KBM-7 (cell line): ENCODE results near the gene MCOLN2.
"Not testable (repeated sequence)": the region's sequence is repeated elsewhere in the genome, so short reads cannot be mapped to it uniquely, and the experiment has no call there.

Source experiments
- DNase-seq: peaks from one replicate; pipeline ENCODE4 v3.0.0-alpha.2; 2015
- in situ Hi-C: fragments of 300-500 bp; cut with MboI; formaldehyde crosslinking; loops from 2 replicates; pipeline ENCODE4 v1.14.3; 2020; ENCODE audit warnings: low sequenced_read_pairs, low pct_unique_long_range_greater_than_20kb, mixed read lengths

MCOLN2 gene

GRCh38 chr1:84918726-84919336, 78.1 kb downstream of the MCOLN2 start:
- DNase-seq, result no peak
- in situ Hi-C loops, result no loop called here

DNA sequence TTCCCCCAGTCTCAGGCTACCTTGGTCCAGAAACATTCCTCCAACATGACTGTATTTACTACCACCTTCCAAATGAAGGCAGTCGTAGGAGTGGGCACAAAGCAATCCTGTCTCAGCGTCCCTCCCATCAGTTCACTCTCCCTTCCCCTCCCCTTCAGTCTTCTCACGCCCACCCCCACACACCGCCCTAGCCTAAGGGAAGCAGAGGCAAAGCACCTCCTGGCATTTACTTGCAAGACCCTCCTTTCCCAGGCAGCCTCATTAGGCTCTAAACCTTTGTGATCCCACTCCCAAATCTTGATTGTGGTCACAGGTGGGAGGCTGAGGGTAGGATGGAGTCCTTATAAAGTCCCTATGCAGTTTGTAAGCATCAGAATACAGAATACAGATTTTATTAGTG, 80.0 kb downstream of the MCOLN2 start:
- in situ Hi-C loops, result no loop called here

GRCh38 chr1:84913555-84913892, 83.4 kb downstream of the MCOLN2 start:
- in situ Hi-C loops, result no loop called here
- peak; percentile 23 for DNase-seq

More for the DNA sequence above, 80.0 kb downstream of the MCOLN2 start:
- DNase-seq, result no peak

DNA sequence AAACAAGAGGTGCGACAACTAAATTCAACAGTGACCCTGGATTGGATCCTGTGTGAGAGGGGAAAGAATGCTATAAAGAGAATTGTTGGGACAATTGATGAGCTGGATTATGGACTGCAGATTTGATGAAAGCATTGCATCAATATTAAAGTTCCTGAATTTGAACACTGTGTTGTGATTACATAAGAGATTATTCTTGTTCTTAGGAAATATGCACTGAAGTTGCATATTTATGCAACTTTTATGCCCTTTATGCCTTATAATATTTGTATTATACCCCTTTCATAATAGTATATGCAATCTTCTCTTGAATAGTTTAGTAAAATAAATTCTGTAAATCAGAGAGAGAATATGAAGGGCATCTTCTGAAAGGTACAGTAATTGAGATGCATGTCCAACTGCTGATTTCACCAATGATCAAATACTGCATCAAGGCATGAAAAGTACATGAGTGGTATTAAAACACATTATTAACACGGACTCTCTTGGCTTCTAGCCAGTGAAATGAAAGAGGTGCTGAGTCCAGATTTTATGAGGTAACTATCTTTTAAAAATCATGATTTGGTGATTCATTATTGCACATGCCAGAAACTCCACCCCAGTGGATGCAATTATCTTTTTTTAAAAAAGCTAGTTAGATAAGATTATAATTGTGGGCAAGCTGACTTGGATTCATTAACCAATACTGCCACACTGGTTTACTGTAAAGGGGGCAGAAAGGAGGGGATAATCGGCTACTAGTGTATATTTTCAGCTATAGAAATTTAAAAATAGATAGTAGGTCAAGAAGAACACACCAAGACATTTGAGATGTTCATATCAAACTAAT, 84.0 kb downstream of the MCOLN2 start:
- no peak for DNase-seq
- in situ Hi-C loops, result no loop called here

DNA sequence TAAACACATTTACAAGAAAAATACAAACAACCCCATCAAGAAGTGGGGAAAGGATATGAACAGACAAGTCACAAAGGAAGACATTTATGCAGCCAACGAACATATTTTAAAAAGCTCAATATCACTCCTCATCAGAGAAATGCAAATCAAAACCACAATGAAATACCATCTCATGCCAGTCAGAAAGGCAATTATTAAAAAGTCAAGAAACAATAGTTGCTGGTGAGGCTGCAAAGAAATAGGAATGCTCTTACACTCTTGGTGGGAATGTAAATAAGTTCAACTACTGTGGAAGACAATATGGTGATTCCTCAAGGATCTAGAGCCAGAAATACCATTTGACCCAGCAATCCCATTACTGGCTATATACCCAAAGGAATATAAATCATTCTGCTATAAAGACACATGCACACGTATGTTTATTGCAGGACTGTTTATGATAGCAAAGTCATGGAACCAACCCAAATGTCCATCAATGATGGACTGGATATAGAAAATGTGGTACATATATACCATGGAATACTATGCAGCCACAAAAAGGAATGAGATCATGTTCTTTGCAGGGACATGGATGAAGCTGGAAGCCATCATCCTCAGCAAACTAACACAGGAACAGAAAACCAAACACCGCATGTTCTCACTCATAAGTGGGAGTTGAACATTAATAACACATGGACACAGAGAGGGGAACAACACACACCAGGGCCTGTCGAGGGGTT, 88.0 kb downstream of the MCOLN2 start:
- DNase-seq, in situ Hi-C loops: not testable (repeated sequence)

GRCh38 chr1:84907095-84907827, 89.7 kb downstream of the MCOLN2 start:
- DNase-seq, result no peak
- in situ Hi-C loops, result no loop called here

- in situ Hi-C loops, result not testable (repeated sequence)
These were observed 94.2 kb downstream of the MCOLN2 start for GRCh38 chr1:84902727-84903126.

GRCh38 chr1:84899969-84900368, 96.9 kb downstream of the MCOLN2 start:
- in situ Hi-C loops, result no loop called here
- DNase-seq, result no peak

More at GRCh38 chr1:84902727-84903126, 94.2 kb downstream of the MCOLN2 start:
- DNase-seq, result not testable (repeated sequence)

DNA sequence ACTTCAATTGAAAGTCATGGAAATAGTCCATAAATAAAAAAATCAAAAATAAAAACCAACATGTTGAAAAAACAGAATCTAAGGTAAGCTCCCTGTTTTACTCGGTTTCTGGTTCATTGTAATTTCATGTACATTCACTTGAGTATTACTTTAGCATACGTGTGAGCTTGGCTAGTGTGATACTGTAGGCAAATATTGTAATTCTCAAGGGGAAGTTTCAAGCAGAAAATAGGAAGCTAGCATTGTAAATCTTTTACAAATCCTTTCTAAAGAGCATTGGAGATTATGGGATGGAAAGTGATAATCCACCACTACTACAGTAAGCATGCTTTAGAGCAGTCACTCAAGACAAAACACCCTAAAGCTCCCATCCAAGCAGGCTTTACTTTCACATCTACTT, 100.6 kb downstream of the MCOLN2 start:
- no peak for DNase-seq
- in situ Hi-C loops, result no loop called here

DNA sequence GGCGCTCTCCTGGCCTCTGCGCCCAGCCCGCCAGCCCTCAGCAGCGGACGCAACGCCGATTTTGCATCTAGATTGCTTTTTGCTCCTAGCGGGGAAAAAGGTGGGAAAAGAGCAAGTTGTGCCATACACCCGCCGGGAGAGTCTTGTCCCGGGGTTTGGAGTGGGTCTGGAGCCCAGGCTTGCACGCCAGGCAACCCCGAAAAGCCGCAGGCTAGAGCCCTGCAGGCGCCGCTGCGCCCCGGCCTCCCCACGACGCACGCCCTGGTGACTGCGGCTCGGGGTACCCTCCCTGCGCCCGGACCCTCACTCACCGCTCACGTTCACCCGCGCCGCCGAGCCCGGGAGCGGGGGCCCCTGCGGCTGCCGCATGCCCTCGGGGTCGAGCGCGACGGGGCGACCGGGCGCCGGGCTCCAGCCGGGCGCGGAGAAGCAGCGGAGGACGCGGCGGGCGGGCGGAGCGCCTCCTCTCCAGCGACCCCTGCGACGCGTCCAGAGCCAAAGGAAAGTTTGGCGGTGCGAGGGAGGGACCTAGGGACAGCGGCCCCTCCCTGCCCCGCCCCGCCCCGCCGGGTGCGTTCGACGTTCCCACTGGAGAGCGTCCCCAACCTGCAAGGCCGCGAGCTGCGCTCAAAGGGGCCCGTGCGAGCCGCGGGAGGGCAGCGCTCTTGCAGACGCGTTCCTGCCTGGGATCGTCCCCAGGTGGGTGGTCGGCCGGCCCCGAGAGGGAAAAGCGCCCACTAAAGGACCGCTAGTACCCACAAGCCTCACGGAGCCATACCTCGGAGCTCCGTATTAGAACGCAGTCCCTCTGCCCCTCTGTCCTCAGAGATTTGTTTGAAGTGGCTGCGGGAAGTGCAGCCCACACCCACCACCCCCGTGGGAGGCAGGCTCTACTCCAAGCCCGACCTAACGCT, 104.0 kb downstream of the MCOLN2 start, which contains the start of gene LPAR3:
LPAR3 (minus strand) TSS at position 502 of the 914 bp plus-strand sequence. CDS start 27,086 bp downstream, outside the sequence.
- peak; percentile 39 for DNase-seq
- in situ Hi-C loops, result no loop called here

GRCh38 chr1:84890566-84890965, 106.3 kb downstream of the MCOLN2 start:
- in situ Hi-C loops, result no loop called here
- no peak for DNase-seq

DNA sequence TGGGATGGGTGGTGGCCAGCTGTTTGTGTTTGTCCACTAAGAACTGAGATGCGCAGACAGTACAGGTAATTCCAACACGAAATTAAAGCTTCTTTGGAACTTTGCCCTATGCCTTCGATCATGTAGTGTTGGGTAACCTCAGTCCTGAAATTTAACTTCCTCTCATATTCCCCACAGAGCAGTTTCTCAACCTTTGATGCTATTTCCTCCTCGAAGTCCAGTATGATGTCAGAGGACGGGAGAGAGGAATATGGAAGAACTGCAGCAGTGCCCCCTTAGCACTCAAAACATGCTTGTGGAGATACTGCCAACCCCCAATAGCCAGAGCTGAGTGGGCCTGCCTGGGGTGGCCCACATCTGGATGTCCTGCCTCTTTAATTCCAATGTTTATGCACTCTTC, 107.5 kb downstream of the MCOLN2 start:
- peak; percentile 31 for DNase-seq
- in situ Hi-C loops, result no loop called here

GRCh38 chr1:84888753-84889152, 108.2 kb downstream of the MCOLN2 start:
- DNase-seq, result no peak
- in situ Hi-C loops, result no loop called here

DNA sequence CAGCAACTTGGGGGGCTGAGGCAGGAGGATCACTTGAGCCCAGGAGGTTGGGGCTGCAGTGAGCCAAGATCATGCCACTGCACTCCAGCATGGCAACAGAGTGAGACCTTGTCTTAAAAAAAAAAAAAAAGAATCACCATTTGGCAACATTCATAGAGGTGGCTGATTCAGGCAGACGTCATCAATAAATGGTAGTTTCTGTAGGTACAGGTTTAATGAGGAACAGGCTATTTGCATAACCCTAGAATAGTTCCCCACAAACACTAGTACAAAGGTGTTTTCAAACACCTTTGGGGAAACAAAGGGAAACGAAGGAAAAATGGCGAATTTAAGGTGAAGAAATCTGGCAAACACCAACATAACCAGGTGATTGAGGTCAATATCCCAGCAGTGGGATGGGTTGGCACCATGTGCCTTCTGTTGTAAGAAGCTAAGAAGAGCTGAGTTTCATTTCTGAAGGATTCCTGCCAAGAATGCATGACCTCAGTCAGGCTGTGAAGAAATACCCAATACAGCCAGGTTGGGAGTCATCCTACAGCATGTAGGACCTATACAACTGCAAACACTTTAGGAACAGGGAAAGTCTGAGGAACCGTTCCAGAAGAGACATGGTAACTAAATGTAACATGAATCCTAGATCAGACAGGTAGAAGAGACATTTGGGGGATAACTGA, 109.5 kb downstream of the MCOLN2 start:
- in situ Hi-C loops, result no loop called here
- no peak for DNase-seq

- in situ Hi-C loops, result no loop called here
- no peak for DNase-seq
These were observed 111.4 kb downstream of the MCOLN2 start for GRCh38 chr1:84885469-84885868.

DNA sequence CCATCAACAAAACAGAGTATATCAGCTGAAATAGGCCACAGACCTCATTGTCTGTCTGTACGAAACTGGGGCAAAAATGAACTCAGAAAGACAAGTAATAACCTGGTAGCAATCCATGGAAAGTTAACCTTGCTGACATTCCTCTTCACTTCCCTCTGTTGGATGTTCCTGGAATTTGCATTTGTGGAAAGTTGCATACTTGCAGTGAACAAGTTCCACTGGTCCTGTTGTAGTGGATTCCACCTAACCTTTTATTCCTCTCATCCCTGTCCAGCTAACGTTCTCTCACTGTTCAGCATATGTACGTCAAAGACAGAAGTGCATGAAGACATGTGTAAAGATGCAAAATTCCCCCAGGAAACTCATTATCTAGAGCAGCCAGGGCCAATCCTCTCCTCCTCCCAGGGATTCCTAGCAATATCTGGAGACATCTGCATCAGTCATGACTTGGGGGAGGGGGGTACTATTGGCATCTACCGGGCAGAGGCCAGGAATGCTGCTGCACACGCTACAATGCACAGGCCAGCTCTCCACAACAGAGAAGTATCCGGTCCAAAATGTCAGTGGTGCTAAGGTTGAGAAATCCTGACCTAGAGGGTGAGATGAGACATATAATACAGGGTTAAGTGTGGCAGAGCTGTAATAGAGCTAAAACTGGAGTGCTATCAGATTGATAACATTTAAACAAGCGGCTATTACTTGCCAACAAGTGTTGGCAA, 112.1 kb downstream of the MCOLN2 start:
- in situ Hi-C loops, result no loop called here
- no peak for DNase-seq

GRCh38 chr1:84883286-84883685, 113.6 kb downstream of the MCOLN2 start:
- no peak for DNase-seq
- in situ Hi-C loops, result no loop called here
